Medulla oblongata (tissue), 1 donor: ENCODE data around the gene PRG3.

Experiments used
- DNase-seq: peaks from one replicate; pipeline ENCODE4 v3.0.0-alpha.2; 2015; ENCODE audit errors: extremely low spot score

The PRG3 gene

DNA sequence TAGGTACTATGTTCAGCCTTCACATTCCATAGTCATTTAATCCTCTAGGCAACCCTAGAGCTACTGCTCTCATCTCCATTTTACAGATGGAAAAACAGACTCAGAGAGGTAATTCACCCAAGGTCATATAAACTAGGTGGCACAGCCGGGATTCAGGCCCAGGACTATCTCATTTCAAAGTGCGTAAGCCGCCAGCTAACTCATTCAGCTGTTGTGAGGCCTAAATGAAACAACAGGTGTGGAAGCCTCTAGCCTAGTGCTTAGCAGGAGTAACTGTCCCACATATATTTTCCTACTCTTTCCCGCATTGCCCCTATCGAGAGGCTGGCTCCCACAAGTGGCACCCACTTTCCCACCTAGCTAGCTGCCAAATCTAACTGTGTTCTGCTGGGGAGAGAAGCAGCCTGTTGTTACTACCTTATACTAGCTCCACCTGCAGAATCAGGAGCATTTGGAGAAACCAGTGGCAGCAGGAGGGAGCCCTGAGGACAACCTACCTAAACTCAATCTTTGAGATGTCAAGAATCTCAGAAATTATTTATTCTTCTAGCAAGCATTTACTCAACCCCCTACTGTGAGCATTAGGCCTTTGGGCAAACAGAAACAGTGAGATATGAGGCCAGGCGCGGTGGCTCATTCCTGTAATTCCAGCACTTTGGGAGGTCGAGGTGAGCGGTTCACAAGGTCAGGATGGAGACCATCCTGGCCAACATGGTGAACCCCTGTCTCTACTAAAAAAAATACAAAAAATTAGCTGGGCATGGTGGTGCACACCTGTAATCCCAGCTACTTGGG is 20.9 kb downstream of the PRG3 start:
- DNase-seq, result no peak

DNA sequence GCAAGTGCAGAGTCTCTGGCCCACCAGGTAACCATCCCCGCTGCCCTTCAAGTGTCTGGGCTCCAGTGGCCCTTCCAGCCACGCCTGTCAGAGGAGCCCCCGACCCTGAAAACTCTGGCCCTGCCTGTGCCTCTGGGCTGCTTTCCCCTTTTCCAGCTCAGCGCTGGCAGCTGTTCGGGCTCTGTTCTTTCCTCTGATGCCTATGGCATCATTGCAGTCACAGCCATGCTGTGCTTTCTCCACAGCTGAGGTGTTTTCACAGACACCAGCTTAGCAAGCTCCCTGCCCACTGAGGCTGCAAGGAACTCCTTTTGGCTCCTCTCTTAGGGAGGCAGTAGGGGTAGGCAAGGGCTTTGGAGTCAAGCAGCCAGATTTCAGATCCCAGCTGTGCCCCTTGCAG is 21.6 kb downstream of the PRG3 start:
- DNase-seq, result no peak

DNA sequence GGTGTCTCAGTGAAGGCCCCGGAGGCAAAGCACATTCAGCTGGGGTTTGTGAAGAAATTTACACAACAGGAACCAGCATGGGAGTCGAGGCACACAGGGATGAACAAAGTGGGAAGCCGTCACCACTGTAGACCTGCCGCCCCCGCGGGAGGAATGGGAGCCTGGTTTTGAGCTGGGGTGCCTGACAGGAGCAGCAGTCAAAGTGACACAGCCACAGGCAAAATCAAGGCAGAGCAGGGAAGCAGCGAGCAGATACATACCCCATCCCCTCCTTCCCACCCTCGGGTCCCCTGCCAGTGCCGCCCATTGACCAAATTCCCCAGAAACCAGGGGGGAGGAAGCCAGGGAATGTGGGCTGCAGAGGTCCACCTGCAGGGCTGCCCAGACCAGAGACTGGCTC is 22.0 kb downstream of the PRG3 start:
- no peak for DNase-seq

DNA sequence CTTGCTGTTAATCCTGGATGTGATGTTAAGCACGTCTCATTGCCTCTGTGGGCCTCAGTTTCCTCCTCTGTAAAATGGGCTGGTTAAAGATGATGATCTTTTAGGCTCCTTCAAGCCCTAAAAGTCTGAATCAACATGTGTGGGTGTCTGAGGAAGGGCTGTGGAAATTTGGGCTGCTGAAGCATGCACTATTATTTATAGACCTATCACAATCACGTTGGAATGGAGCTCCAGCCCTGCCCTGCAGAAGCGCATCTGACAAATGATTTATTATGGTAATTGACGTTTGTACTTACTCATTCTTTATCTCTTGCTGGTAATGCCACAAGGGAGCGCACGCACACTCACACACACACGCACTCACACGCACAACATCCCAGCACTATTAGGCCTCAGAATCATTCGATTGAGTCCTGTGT is 22.4 kb downstream of the PRG3 start:
- no peak for DNase-seq

DNA sequence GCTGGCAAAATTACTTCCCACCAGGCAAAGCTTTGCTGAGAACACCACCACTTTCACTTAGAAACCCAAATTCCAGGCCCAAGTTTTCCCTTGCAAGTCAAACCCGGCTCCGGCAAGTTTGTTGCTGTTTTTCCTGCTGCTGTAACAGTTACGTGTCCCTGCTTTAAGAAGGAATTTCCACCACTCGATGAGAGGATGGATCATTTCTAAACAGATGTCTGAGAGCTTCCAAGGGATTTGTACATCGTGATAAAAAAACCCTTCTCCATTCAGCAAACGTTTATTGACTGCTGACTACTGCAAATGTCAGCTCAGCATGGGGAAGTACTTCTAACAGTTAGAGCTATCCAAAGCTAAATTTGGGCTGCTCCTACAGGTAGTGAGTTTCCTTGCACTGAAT is 23.1 kb downstream of the PRG3 start:
- DNase-seq, result peak; percentile 9

DNA sequence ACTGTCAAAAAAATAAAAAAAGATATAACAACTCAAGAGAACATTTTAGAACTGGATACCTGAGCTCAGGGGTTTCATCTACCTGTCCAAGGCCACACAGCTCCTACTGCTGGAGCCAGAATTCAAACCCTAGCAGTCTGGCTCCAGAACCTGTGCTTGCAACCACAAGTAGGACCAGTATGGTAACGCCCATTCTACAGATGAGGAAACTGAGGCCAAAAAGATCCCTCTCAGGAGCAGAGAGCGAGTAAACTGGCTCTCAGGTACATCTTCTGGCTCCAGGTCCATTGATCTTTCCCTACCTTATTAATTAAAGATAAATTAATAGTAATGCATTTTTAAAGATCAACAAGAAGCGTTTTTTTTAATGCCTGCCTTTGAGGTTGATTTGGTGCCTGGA is 23.6 kb downstream of the PRG3 start:
- DNase-seq, result no peak

DNA sequence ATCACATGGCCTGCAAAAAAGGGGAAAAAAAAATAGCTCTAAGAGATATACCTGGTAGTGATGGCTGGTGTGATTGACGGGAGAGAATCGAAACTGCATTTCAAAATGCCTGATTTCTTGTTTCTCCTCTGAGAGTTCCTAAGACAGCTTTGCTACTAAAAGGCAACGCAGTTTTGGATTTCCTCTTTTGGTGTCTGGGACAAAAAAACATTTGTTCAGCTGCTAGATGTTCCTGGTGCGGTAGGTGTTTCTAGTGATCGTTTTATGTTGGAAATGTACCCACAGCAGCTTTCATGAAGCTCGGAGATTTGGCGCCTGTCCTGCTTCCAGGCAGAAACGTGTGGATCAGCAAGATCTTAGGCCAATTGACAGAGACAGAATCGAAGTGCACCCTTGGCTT is 24.7 kb downstream of the PRG3 start:
- peak; percentile 44 for DNase-seq

DNA sequence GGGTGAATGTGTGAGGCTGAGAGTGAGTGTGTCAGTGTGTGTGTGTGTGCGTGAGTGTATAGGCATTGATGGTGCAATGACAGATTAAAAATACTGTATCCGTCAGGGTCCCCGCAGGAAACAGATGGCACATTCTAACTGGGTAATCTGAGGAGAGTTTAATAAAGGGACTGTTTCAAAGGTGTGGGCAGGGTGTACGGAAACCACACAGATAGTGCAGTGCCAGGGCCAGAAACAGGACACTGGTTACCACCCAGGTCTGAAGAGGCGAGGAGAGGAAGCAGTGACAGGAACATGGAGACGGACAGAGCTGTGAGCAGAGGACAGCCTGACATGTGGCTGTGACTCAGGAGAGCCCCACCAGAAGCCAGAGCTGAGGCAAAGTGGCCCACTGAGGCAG is 26.3 kb downstream of the PRG3 start:
- no peak for DNase-seq

DNA sequence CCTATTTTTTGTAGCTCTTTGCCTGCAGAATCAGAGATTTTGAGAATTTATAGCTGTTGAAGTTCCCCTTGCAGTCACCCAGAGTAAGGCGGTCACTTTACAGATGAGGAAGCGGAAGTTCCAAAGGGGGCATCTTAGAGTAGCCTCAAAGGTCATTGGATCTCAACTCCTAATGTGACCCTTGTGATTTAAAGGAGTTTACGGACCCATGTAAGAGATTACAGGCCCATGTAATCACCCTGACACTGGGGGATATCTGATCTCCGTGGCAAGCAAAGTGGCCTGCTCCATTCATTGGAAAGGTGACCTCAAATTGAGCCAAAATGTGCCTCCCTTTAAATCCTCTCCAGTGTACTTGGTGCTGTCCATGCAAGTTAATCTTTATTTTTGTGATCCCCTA is 27.1 kb downstream of the PRG3 start:
- peak; percentile 17 for DNase-seq

DNA sequence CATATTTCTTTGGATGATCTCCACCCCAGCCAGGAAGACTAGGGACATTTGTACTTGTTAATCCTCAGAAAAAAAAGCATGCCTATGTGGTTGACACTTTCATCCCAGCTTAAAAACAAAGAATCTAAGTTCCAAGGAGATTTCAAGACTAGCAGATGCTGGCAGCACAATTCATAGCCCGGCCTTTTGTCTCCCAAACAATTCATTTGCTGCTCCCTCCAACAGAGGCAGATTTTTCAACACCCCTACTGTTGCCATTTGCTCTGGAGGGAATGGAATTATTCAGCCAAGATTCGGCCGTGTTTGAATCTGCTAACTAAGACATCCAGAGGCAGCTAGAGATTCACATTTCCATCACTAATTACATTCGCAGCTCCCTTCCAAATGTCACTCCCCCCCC is 27.5 kb downstream of the PRG3 start:
- no peak for DNase-seq

DNA sequence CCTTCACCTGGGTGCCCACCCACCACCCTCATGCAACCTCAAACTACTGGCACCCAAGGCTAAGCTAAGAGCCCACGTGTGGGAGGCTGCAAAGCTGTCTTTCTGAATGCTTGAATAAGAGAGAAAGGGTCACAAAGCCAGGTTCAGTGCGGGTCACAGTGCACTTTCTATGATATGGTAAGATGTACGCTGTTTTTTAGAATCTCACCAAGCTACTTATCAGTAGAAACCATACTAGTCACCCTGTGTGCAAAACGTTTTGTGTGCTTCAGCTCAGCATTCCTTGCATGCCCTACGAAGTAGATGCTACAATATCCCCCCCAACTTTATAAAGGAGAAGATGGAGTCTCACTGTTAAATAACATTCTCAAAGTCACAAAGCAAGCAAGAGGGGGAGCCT is 27.9 kb downstream of the PRG3 start:
- DNase-seq, result no peak

DNA sequence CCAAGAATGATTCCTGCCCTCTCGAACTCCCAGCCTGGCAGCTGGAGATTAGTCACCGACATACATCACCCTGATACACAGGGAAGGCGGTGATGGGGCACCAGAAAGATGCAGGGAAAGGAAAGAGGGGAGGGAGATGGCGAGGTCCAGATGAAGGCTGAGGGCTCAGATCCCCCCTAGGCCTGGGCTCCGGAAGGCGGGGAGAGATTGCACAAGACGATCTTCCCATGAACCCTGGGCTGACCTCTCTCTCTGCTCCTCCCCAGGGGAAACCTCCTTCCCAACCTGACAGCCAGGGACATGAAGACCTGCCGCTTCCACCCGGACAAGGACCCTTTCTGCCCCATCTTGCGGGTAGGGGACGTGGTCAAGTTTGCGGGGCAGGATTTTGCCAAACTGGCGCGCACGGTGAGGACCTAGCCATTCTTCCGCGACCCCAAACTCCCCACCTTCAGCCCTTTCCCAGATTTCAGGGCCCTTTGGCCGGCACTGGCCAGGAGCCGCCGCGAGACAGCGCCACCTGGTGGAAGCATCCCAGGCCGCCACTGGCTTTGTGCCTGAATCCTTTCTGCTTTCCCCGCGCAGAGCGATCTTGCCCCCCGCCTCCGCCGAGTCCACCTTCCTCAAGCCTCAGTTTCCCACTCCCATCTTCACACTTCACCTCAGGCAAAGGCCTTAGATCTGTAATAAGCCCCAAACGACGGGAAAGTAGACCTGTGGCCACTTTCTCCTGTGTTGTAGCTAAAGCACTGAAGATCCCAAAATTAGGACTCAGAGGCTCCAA is 31.3 kb downstream of the PRG3 start:
- DNase-seq, result peak; percentile 57

DNA sequence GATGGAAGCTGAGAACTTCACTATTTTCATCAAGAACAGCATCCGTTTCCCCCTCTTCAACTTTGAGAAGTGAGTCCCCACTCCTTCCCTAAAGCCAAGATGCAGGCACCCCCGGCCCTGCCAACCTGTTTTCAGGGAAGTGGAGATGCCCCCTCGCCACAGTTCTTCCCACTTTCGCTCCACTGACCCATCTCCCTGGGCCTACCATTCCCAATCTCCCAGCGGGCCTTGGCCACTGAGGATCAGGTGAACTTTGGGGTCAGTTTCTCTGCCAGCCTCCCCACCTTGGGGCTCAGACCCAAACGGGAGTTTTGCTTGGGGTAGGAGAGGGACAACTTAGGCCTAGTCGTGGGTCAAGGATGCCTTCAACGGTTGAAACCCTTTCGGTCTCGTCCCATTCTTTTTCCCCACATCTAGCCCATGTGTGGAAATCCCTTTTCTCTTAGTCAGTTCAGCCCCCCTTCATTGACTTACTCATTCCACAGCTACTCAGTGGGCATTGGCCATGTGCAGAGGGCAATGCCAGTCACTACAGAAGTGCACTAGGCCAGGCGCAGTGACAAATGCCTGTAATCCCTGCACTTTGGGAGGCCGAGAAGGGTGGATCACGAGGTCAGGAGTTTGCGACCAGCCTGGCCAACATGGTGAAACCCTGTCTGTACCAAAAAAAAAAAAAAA is 32.2 kb downstream of the PRG3 start:
- no peak for DNase-seq

DNA sequence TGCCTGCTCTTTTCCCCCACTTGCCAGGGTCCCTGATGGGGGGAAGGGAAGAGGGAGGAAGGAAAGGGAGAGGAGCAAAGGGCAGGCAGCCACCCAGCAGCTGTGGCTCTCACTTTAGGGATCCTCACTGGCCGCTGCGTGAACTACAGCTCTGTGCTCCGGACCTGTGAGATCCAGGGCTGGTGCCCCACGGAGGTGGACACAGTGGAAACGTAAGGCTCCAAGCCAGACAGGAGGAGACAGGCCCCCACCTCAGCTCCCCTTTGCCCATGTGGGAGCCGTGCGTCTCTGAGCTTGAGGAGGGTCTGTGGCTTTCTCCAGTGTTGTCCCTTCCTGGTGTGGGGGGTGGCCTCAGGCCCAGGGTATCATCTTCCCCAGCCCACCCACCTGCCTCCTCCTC is 32.9 kb downstream of the PRG3 start:
- DNase-seq, result no peak

DNA sequence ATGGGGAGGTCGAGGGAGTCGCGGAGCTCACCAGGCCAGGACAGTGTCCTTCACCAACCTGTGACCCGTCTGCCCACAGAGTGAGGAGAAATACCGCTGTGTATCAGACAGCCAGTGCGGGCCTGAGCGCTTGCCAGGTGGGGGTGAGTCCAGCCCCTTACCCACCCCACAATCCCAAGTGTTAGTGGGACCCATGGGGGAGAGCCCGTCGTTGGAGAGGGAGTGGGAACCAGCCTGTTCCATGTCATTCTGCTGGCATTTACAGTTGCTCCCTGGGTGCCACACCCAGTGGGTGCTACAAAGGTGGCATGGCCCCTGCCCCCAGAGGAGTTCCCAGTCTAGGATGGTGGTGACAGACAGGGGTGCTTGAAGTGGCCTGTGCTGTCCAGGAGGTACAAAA is 33.6 kb downstream of the PRG3 start:
- DNase-seq, result no peak

DNA sequence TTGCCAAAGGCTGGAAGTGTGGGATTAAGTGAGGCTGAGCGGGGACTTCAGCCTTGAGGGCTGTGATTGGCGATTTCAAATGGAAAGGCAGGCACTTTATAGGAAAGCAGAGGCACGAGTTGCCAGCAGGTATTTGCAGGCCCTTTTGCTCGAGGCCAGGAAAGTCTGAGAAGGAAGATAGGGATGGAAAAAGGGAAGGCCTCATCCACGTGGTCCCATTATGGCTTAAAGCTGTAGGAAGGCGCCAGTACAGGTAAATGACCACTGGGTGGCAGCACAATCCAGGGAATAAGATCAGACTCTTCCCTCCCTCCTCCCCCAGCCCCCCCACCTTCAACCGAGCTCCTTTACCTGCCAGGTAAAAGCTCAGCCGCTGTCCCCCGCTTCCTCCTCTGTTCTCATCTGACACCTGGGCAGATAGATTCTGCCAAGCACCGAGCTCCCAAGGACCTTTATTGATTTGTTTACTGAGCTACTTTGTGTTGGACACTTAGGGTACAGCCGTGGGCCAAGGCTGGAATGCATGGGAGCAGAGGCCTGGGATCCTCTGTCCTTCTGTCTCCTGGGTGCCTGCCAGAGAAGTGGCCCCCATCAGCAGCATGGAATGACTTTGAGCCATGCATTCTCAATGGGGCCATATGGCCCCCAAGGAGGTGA is 35.3 kb downstream of the PRG3 start:
- peak; percentile 81 for DNase-seq

DNA sequence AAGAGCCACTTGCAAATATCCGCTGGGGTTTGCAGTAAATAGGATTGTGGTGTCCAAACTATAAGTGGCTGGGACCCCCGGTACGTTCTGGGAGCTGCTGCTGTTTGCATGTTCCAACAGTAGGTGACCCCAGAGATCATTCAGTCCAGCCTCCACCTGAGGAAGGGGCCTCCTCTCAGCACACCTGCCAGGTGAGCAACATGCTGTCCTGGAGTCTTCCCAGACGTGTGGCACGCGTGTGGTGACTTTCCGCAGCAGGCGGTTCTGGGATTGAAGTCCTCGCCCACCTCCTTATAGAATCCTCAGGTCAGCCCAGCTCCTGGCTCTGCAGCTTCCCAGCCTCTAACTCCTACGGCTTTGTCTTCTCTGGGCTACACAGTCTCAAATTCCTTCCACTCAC is 36.1 kb downstream of the PRG3 start:
- no peak for DNase-seq

DNA sequence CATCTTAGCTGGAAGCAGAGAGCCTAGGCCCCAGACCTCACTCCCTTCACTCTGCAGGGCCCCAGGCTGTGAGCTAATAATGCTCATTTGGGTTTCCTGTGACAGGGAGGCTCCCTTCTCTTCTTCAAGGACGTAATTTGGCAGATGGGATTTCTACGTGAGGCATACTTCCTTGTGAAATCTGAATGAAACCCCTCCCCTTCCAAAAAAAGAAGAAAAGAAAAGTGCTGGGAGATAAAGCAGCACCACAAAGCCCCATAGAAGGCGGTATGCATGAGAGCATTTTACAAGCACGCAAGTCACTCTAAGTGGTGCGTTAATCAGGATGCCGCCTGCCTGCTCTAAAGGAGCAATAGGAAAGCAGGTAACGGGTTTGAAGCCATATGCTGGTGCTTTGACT is 37.1 kb downstream of the PRG3 start:
- DNase-seq, result no peak

DNA sequence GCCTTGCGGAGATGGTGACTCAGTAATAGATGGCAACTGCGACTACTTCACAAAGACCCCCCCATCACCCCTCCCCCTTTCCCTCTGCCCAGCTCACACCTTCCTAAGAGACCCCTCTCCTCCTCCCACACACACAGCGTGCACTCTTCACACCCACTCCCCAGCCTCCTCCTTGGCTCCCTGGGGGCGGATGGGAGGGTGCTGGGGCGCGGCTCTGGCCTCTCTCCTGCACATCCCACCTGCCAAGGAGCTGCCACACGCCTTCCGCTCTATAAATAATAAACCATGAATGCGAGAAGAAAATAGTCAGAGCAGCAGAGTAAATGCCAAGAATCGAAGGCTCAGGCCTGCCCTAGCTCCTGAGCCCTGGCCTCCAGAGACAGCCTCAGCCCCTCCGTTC is 38.2 kb downstream of the PRG3 start:
- DNase-seq, result no peak

DNA sequence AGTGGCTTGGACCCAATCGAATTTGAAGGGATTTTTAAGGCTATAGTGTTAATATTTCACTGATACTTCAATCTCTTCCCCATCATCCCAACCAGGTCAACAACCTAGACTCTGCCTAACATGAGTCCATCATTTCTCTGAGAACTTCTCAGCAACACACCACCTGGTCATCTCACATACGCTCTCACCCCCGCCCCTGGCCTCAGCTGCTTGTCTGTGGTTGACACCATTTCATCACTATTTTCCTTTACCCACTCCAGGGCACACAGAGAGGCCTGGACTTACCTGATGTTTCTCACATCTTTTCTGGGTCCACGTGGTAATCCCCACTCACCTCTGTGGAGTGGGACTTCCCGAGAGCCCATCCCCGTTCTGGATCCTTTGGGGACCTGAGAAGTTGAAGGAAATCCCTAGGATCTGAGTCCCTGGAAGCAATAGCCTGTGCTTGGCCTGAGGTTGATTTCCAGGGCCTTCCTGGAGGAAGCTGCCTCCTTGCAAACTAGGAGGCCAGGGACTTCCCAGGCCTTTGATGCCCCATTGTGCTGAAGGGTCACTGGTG is 39.6 kb downstream of the PRG3 start:
- DNase-seq, result no peak

DNA sequence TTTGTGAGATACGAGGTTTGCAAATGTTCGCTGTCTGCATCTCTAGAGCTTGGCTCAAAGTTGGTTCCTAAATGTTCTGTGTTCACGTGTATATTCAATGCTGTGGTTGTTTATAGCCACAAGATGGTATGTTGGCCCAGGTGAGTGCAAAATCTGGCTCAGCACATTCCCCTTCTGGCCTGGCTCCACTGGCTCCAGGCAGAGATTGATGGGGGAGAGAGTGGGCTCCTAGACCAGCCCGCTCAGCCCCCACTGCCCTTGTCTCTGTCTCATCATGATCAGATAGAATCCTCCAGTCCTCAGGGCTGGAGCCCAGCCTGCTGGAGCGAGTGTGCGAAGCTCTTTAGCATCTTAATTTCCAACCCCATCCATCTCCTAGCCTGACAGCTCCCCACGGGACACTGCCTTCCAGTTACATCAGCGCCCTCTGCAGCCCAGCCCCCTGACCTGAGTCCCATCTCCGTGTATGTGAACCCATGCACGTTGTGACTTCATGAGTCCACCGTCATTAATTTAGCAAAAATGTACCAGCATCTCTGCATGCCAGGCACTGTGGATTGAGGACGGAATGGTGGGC is 40.8 kb downstream of the PRG3 start:
- peak; percentile 27 for DNase-seq

DNA sequence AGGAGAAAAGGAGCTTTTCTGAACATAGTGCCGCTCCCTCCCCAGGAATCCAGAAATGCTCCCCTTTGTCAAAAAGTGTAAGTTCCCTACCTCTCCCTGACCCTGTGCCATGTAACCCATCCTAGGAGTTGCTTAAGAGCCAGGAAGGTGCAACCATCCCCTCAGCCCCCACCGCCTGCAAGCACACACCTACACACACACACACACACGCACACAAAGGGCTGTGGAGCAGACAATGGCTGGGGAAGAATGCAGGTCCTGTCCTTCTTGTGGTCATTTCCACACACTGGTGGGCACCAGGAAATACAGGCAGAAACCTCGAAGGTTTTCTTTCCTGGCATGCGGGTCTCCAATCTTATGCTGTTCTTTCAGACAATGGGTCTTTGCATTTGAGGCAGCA is 41.6 kb downstream of the PRG3 start:
- DNase-seq, result no peak
